ENCODE measurements around the gene CEP128.

The CEP128 gene

GRCh38 chr14:80941241-80942185, at the start of gene CEP128:
Gene CEP128, minus strand, starts transcription at chr14:80941738.
- DNase-seq (ENCODE audit: low spot score) = peak; percentile 89

- DNase-seq (ENCODE audit: low spot score) = no peak
Observed at GRCh38 chr14:80988735-80989429, 47.3 kb upstream of the CEP128 start.

- DNase-seq (ENCODE audit: low spot score) = no peak
Observed at GRCh38 chr14:80988192-80988591, 46.7 kb upstream of the CEP128 start.

- peak; percentile 38 for DNase-seq (ENCODE audit: low spot score)
Observed at GRCh38 chr14:80987235-80988032, 45.9 kb upstream of the CEP128 start.

- DNase-seq (ENCODE audit: low spot score) = no peak
Observed at GRCh38 chr14:80982711-80983110, 41.2 kb upstream of the CEP128 start.

- DNase-seq (ENCODE audit: low spot score) = no peak
Observed at GRCh38 chr14:80981673-80982072, 40.1 kb upstream of the CEP128 start.

GRCh38 chr14:80981156-80981555, 39.6 kb upstream of the CEP128 start:
- DNase-seq (ENCODE audit: low spot score) = no peak

GRCh38 chr14:80979951-80980350, 38.4 kb upstream of the CEP128 start:
- DNase-seq (ENCODE audit: low spot score) = no peak

- DNase-seq (ENCODE audit: low spot score) = no peak
Observed at GRCh38 chr14:80978403-80978802, 36.9 kb upstream of the CEP128 start.

GRCh38 chr14:80977221-80977620, 35.7 kb upstream of the CEP128 start:
- no peak for DNase-seq (ENCODE audit: low spot score)

- no peak for DNase-seq (ENCODE audit: low spot score)
Observed at GRCh38 chr14:80974679-80975078, 33.1 kb upstream of the CEP128 start.

GRCh38 chr14:80973931-80974641, 32.5 kb upstream of the CEP128 start:
- no peak for DNase-seq (ENCODE audit: low spot score)

GRCh38 chr14:80965037-80965436, 23.5 kb upstream of the CEP128 start:
- DNase-seq (ENCODE audit: low spot score) = no peak

- DNase-seq (ENCODE audit: low spot score) = peak; percentile 8
Observed at GRCh38 chr14:80959496-80959895, 18.0 kb upstream of the CEP128 start.

- DNase-seq (ENCODE audit: low spot score) = no peak
Observed at GRCh38 chr14:80958939-80959338, 17.4 kb upstream of the CEP128 start.

- no peak for DNase-seq (ENCODE audit: low spot score)
Observed at GRCh38 chr14:80958226-80958625, 16.7 kb upstream of the CEP128 start.

GRCh38 chr14:80957613-80958012, 16.1 kb upstream of the CEP128 start:
- no peak for DNase-seq (ENCODE audit: low spot score)

- DNase-seq (ENCODE audit: low spot score) = no peak
Observed at GRCh38 chr14:80956922-80957321, 15.4 kb upstream of the CEP128 start.

- DNase-seq (ENCODE audit: low spot score) = no peak
Observed at GRCh38 chr14:80956102-80956501, 14.6 kb upstream of the CEP128 start.

GRCh38 chr14:80955416-80955941, 13.9 kb upstream of the CEP128 start, which contains the start of gene TSHR:
Gene TSHR, plus strand, starts transcription at chr14:80955621. Its CDS starts 60 bp downstream, at chr14:80955681.
- DNase-seq (ENCODE audit: low spot score) = peak; percentile 5

GRCh38 chr14:80954687-80955299, 13.3 kb upstream of the CEP128 start:
- DNase-seq (ENCODE audit: low spot score) = peak; percentile 74

All from hepatic stellate cell (primary cell).